Keratinocyte (primary cell): Measurements from ENCODE around the gene IFITM10. TPM values are rescaled to one million over a fixed set of nuclear protein-coding genes. Genes with fewer than 3 reads are reported as not detected.

Experiments
- DNase-seq: peaks from one replicate; pipeline ENCODE4 v3.0.0-alpha.2; 2011; ENCODE audit warnings: low read depth, missing footprints, low spot score
- FAIRE-seq: peaks from 2 replicates; lab custom pipeline; 2011; peaks lifted over from hg19 to GRCh38; lab: Jason Lieb, UNC
- H2AFZ ChIP-seq: 2 replicates; pipeline ENCODE4 v1.6.0; 2012; ENCODE audit warnings: low read length, control low read depth, inconsistent platforms; ENCODE audit not compliant: control insufficient read depth
- H3K27ac ChIP-seq: 2 replicates; pipeline ENCODE4 v1.5.1; 2011; ENCODE audit warnings: low read length; ENCODE audit not compliant: control insufficient read depth, insufficient read depth
- H3K27me3 ChIP-seq: 3 replicates; pipeline ENCODE4 v1.6.0; 2011; ENCODE audit warnings: low read length; ENCODE audit not compliant: control insufficient read depth, insufficient read depth; ENCODE audit errors: extremely low read depth
- H3K36me3 ChIP-seq, 2 experiments: 2 replicates in 1 of 2; 3 replicates in 1 of 2; pipeline ENCODE4 v1.5.1; 2011; ENCODE audit warnings: low read length in 2 of 2, mild to moderate bottlenecking in 1 of 2; ENCODE audit not compliant: control insufficient read depth in 2 of 2, insufficient read depth in 2 of 2; ENCODE audit errors: extremely low read depth in 1 of 2
- H3K4me1 ChIP-seq: 3 replicates; pipeline ENCODE4 v1.5.1; 2011; ENCODE audit warnings: low read length; ENCODE audit not compliant: control insufficient read depth, insufficient read depth; ENCODE audit errors: extremely low read depth
- H3K4me2 ChIP-seq: 3 replicates; pipeline ENCODE4 v1.6.0; 2011; ENCODE audit warnings: low read depth, low read length; ENCODE audit not compliant: control insufficient read depth, insufficient read depth; ENCODE audit errors: extremely low read depth
- H3K4me3 ChIP-seq, 3 experiments: fragments of 200-600 bp in 1 of 3; sonication (generic) in 1 of 3; 2 replicates in 2 of 3; 3 replicates in 1 of 3; pipeline ENCODE4 v1.5.1; 2011 to 2016; ENCODE audit warnings: low read length in 3 of 3, mild to moderate bottlenecking in 3 of 3, control low read depth in 2 of 3, inconsistent platforms in 1 of 3, low read depth in 1 of 3, mixed read lengths in 1 of 3, mixed run types in 1 of 3, moderate library complexity in 1 of 3; ENCODE audit not compliant: control insufficient read depth in 2 of 3, insufficient read depth in 2 of 3; ENCODE audit errors: extremely low read depth in 1 of 3
- H3K79me2 ChIP-seq: 2 replicates; pipeline ENCODE4 v1.6.0; 2012; ENCODE audit warnings: low read length; ENCODE audit not compliant: control insufficient read depth, insufficient read depth
- H3K9ac ChIP-seq: 3 replicates; pipeline ENCODE4 v1.6.0; 2011; ENCODE audit warnings: low read length; ENCODE audit not compliant: control insufficient read depth, insufficient read depth; ENCODE audit errors: extremely low read depth
- H3K9me1 ChIP-seq: 3 replicates; pipeline ENCODE4 v1.6.0; 2011; ENCODE audit warnings: low read length; ENCODE audit not compliant: control insufficient read depth, insufficient read depth; ENCODE audit errors: extremely low read depth
- H3K9me3 ChIP-seq: 2 replicates; pipeline ENCODE4 v1.5.1; 2012; ENCODE audit warnings: low read depth, low read length; ENCODE audit not compliant: control insufficient read depth
- H4K20me1 ChIP-seq: 3 replicates; pipeline ENCODE4 v1.6.0; 2011; ENCODE audit warnings: low read length; ENCODE audit not compliant: control insufficient read depth, insufficient read depth; ENCODE audit errors: extremely low read depth
- EZH2 ChIP-seq: IDR thresholded peaks from one replicate; pipeline ENCODE4 v1.6.1; 2012; ENCODE audit warnings: inconsistent platforms, mild to moderate bottlenecking, low read length, moderate library complexity
- dilution Hi-C: fragments of 300-500 bp; cut with MboI; formaldehyde crosslinking; loops from one replicate; pipeline ENCODE4 v1.7.0; 2020; ENCODE audit warnings: low sequenced_read_pairs; ENCODE audit not compliant: extremely low pct_ligation_motif_present
- polyA plus RNA-seq, 5 experiments: library from polyadenylated mRNA; depleted of rRNA in 3 of 5; stranded (reverse) in 3 of 5; stranded (forward) in 1 of 5; unstranded in 1 of 5; fragments of >200 nt; gene quantifications; 1 replicate in 1 of 5; 2 replicates in 3 of 5; 3 replicates in 1 of 5; pipeline versions ENCODE4 v1.2.1 to v1.2.3, GENCODE V29; 2011 to 2012; ENCODE audit warnings: missing spikeins in 2 of 5, low read depth in 1 of 5, low replicate concordance in 1 of 5
- TF ChIP-seq, protein P1 (sequence below), 3 experiments: IDR thresholded peaks in 1 of 3; conservative IDR thresholded peaks in 1 of 3; optimal IDR thresholded peaks in 1 of 3; 2 replicates in 2 of 3; 3 replicates in 1 of 3; pipeline versions ENCODE3 to v1.5.1; 2011; ENCODE audit warnings: low read length in 3 of 3, mild to moderate bottlenecking in 3 of 3, moderate library complexity in 2 of 3, control low read depth in 1 of 3, inconsistent platforms in 1 of 3; ENCODE audit not compliant: insufficient read depth in 2 of 3; ENCODE audit errors: extremely low read depth in 1 of 3

The IFITM10 gene
- polyA plus RNA-seq, 1 donor (not counting 4 experiments of a cell fraction or from before 2014, with no cell fraction given) = 0.14 TPM

GRCh38 chr11:1738380-1738779, 12.0 kb downstream of the IFITM10 start:
- no peaks in the 10 kb centered on the region for H3K9me1 ChIP-seq
- H3K9ac ChIP-seq = no peak overlapping the region
- H2AFZ ChIP-seq = no peak overlapping the region
- H3K27me3 ChIP-seq = peaks cover 42% of the 10 kb centered on the region
- H3K79me2 ChIP-seq = no peaks in the 10 kb centered on the region
- no peak for TF ChIP-seq EZH2
- TF ChIP-seq, protein P1, sequence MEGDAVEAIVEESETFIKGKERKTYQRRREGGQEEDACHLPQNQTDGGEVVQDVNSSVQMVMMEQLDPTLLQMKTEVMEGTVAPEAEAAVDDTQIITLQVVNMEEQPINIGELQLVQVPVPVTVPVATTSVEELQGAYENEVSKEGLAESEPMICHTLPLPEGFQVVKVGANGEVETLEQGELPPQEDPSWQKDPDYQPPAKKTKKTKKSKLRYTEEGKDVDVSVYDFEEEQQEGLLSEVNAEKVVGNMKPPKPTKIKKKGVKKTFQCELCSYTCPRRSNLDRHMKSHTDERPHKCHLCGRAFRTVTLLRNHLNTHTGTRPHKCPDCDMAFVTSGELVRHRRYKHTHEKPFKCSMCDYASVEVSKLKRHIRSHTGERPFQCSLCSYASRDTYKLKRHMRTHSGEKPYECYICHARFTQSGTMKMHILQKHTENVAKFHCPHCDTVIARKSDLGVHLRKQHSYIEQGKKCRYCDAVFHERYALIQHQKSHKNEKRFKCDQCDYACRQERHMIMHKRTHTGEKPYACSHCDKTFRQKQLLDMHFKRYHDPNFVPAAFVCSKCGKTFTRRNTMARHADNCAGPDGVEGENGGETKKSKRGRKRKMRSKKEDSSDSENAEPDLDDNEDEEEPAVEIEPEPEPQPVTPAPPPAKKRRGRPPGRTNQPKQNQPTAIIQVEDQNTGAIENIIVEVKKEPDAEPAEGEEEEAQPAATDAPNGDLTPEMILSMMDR (optimal IDR thresholded peaks at IDR 0.05 in 1 of 3, IDR thresholded peaks at IDR 0.05 in 1 of 3, conservative IDR thresholded peaks at IDR 0.05 in 1 of 3; ENCODE audit: extremely low read depth in 1 of 3, insufficient read depth in 2 of 3, low read length in 3 of 3) = no peak
- no peak overlapping the region for H3K27ac ChIP-seq
- dilution Hi-C loops = no loop called here
- H3K36me3 ChIP-seq = no peaks in the 10 kb centered on the region
- peaks cover 8% of the 10 kb centered on the region for H3K9me3 ChIP-seq
- FAIRE-seq (no peak), DNase-seq (no peak)
- no peaks in the 10 kb centered on the region for H4K20me1 ChIP-seq
- no peak overlapping the region for H3K4me2 ChIP-seq
- no peak overlapping the region for H3K4me3 ChIP-seq
- H3K4me1 ChIP-seq = no peaks in the 10 kb centered on the region

GRCh38 chr11:1737080-1737757, 13.2 kb downstream of the IFITM10 start:
- H3K9me3 ChIP-seq = peaks cover 8% of the 10 kb centered on the region
- no peak overlapping the region for H2AFZ ChIP-seq
- no peaks in the 10 kb centered on the region for H3K9me1 ChIP-seq
- peaks cover 54% of the 10 kb centered on the region for H3K27me3 ChIP-seq
- TF ChIP-seq, protein P1 (optimal IDR thresholded peaks at IDR 0.05 in 1 of 3, IDR thresholded peaks at IDR 0.05 in 1 of 3, conservative IDR thresholded peaks at IDR 0.05 in 1 of 3; ENCODE audit: extremely low read depth in 1 of 3, insufficient read depth in 2 of 3, low read length in 3 of 3) = no peak
- no peak for TF ChIP-seq EZH2
- H3K4me3 ChIP-seq = no peak overlapping the region
- FAIRE-seq (no peak), DNase-seq (no peak)
- H3K27ac ChIP-seq = no peak overlapping the region
- H3K4me2 ChIP-seq = no peak overlapping the region
- no peaks in the 10 kb centered on the region for H3K79me2 ChIP-seq
- H4K20me1 ChIP-seq = no peaks in the 10 kb centered on the region
- dilution Hi-C loops = no loop called here
- no peak overlapping the region for H3K9ac ChIP-seq
- no peaks in the 10 kb centered on the region for H3K36me3 ChIP-seq
- no peaks in the 10 kb centered on the region for H3K4me1 ChIP-seq
